ENCODE measurements around the gene CRHR2. TPM values are rescaled to one million over a fixed set of nuclear protein-coding genes. Genes with fewer than 3 reads are reported as not detected.

The CRHR2 gene
- total RNA-seq, 3 donors from 2014 or later (not counting 1 experiment from before 2014, with no cell fraction given): not detected

DNA sequence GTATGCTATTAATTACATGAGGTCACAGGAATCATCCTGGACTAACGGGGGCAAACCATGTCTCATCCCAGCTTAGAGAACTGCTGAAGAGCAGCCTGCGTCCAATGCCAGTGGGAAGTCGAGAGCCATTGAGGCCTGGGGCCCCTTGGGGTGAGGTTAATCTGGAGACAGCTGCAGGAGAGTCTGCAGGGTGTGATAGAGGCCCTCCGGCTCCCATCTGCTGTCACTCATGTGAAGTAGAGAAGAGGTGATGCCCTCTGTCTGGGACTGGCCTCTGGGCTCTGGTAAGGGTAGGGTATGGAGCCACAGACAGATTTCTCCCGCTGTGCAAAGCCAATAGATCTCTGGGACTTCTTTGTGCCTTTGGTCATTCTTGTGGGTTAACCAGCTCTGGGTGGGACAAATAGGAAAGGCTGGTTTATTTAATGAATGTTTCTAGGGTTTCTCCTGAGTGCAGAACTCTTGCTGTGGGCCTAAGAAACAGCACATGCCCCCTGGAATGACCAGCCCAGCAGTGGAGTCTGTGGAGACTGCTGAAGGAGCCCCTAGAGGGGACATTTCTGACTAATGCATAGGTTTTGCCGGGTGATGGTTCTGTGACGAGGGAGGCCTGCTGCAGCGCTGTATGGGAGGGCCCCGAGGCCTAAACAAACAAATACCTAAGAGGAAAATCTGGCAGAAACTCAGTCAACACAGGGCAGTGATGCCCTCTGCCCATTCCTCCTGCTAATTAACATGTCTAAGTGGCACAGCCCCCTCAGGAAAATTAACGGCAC, 34.5 kb downstream of the CRHR2 start:
- intact Hi-C loops (cut with micrococcal nuclease): no loop called here
- WGBS (ENCODE audit: insufficient coverage): 94% methylated on average over 10 of the region's 10 CpGs
- H3K4me3 Mint-ChIP-seq: no peak overlapping the region

DNA sequence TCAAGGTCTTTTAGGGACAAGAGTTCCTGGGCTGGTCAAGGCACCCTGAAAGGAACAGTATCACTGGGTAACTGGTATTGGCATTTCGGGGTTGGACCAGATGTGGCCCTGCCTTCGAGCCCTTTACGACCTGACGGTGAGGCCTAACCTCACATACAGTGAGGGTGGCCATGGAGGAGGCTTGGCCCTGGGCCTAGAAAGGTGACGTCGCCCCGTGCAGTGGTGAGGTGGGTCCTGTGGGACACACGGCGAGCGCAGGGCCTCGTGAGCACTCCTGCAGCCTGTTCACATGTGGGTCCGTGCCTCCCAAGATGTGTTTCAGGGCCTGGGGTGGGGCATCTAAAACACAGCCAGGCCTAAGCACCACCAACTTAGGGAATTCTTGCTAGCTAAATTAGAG, 36.1 kb downstream of the CRHR2 start:
- DNase-seq: no peak
- no peaks in the 10 kb centered on the region for H3K27me3 Mint-ChIP-seq (ENCODE audit: low read depth in 2 of 2)
- H3K4me3 Mint-ChIP-seq: no peak overlapping the region
- H3K36me3 Mint-ChIP-seq: no peaks in the 10 kb centered on the region
- Histone ChIP-seq H3K4me3 (ENCODE audit: low read length) (no peak overlapping the region), H3K36me3 (ENCODE audit: control insufficient read depth, insufficient read depth, low read length) (no peaks in the 10 kb centered on the region), H3K9me3 (ENCODE audit: control insufficient read depth, insufficient read depth, low read length) (no peaks in the 10 kb centered on the region), H3K4me1 (ENCODE audit: control insufficient read depth, insufficient read depth, low read length) (no peaks in the 10 kb centered on the region), H3K27me3 (ENCODE audit: control insufficient read depth, insufficient read depth, low read length) (no peaks in the 10 kb centered on the region), H3K27ac (ENCODE audit: low read length) (no peak overlapping the region)
- TF ChIP-seq, protein P1, sequence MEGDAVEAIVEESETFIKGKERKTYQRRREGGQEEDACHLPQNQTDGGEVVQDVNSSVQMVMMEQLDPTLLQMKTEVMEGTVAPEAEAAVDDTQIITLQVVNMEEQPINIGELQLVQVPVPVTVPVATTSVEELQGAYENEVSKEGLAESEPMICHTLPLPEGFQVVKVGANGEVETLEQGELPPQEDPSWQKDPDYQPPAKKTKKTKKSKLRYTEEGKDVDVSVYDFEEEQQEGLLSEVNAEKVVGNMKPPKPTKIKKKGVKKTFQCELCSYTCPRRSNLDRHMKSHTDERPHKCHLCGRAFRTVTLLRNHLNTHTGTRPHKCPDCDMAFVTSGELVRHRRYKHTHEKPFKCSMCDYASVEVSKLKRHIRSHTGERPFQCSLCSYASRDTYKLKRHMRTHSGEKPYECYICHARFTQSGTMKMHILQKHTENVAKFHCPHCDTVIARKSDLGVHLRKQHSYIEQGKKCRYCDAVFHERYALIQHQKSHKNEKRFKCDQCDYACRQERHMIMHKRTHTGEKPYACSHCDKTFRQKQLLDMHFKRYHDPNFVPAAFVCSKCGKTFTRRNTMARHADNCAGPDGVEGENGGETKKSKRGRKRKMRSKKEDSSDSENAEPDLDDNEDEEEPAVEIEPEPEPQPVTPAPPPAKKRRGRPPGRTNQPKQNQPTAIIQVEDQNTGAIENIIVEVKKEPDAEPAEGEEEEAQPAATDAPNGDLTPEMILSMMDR (IDR thresholded peaks at IDR 0.05): no peak
- whole genome bisulfite sequencing (ENCODE audit: insufficient coverage): 96% methylated on average over 12 of the region's 12 CpGs
- intact Hi-C loops (cut with micrococcal nuclease): no loop called here
- no peaks in the 10 kb centered on the region for H3K9me3 Mint-ChIP-seq
- no peak for ATAC-seq
- no peaks in the 10 kb centered on the region for H3K4me1 Mint-ChIP-seq
- no peak overlapping the region for H3K27ac Mint-ChIP-seq

More for the DNA sequence above, 34.5 kb downstream of the CRHR2 start:
- H3K27me3 ChIP-seq (ENCODE audit: control insufficient read depth, insufficient read depth, low read length): no peaks in the 10 kb centered on the region
- Mint-ChIP-seq H3K4me1 (no peaks in the 10 kb centered on the region), H3K9me3 (no peaks in the 10 kb centered on the region), H3K36me3 (no peaks in the 10 kb centered on the region), H3K27me3 (ENCODE audit: low read depth in 2 of 2) (no peaks in the 10 kb centered on the region), H3K27ac (no peak overlapping the region)
- H3K4me1 ChIP-seq (ENCODE audit: control insufficient read depth, insufficient read depth, low read length): no peaks in the 10 kb centered on the region
- no peaks in the 10 kb centered on the region for H3K36me3 ChIP-seq (ENCODE audit: control insufficient read depth, insufficient read depth, low read length)
- TF ChIP-seq, protein P1 (IDR thresholded peaks at IDR 0.05): no peak
- H3K9me3 ChIP-seq (ENCODE audit: control insufficient read depth, insufficient read depth, low read length): no peaks in the 10 kb centered on the region
- ATAC-seq: no peak
- no peak overlapping the region for H3K27ac ChIP-seq (ENCODE audit: low read length)
- DNase-seq: no peak
- no peak overlapping the region for H3K4me3 ChIP-seq (ENCODE audit: low read length)

DNA sequence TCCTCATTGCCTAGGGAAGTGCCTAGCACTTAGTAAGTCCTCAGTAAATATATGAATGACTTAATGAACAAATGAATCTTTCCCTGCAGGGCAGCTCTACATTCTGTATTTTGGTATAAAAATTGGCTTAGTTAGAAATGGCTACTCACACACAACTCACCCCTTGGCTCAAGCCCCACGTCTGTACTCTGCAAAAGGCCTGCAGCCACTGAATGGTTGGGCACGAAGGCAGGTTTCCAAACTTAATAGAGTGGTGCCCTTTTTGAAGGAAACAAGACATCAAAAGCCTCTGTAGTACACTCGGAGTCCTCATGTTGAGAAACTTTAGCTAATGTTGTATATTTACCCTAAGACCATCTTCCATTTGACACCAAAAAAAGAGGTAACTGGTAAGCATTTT, 36.6 kb downstream of the CRHR2 start:
- intact Hi-C loops (cut with micrococcal nuclease): no loop called here
- Mint-ChIP-seq H3K36me3 (no peaks in the 10 kb centered on the region), H3K27ac (no peak overlapping the region), H3K4me3 (no peak overlapping the region), H3K27me3 (ENCODE audit: low read depth in 2 of 2) (no peaks in the 10 kb centered on the region), H3K9me3 (no peaks in the 10 kb centered on the region), H3K4me1 (no peaks in the 10 kb centered on the region)
- DNase-seq (no peak), ATAC-seq (no peak)
- Histone ChIP-seq H3K27me3 (ENCODE audit: control insufficient read depth, insufficient read depth, low read length) (no peaks in the 10 kb centered on the region), H3K4me3 (ENCODE audit: low read length) (no peak overlapping the region), H3K9me3 (ENCODE audit: control insufficient read depth, insufficient read depth, low read length) (no peaks in the 10 kb centered on the region), H3K4me1 (ENCODE audit: control insufficient read depth, insufficient read depth, low read length) (no peaks in the 10 kb centered on the region), H3K36me3 (ENCODE audit: control insufficient read depth, insufficient read depth, low read length) (no peaks in the 10 kb centered on the region), H3K27ac (ENCODE audit: low read length) (no peak overlapping the region)
- WGBS (ENCODE audit: insufficient coverage): 96% methylated on average over 2 of the region's 3 CpGs
- TF ChIP-seq, protein P1 (IDR thresholded peaks at IDR 0.05): no peak

Data from natural killer cell (primary cell).